ENCODE data around the gene CD5L. TPM values are rescaled to one million over a fixed set of nuclear protein-coding genes. Genes with fewer than 3 reads are reported as not detected.

CD5L gene
- total RNA-seq, 2 experiments from 2014 or later: not detected

GRCh38 chr1:157834430-157834829 lies 7.2 kb downstream of the CD5L start:
- POLR2A ChIA-PET: no interaction called here
- H3K36me3 Mint-ChIP-seq (ENCODE audit: low read depth): no peaks in the 10 kb centered on the region
- CTCF ChIA-PET: no interaction called here
- no peaks in the 10 kb centered on the region for H3K27me3 Mint-ChIP-seq
- no peaks in the 10 kb centered on the region for H3K4me1 Mint-ChIP-seq
- H3K9me3 Mint-ChIP-seq: no peaks in the 10 kb centered on the region
- no peak overlapping the region for H3K27ac Mint-ChIP-seq
- DNase-seq: no peak
- no peak overlapping the region for H3K4me3 Mint-ChIP-seq

- POLR2A ChIA-PET: no interaction called here
These were observed 8.5 kb downstream of the CD5L start for GRCh38 chr1:157833145-157833544.

GRCh38 chr1:157831968-157832626 lies 9.5 kb downstream of the CD5L start:
- CTCF ChIA-PET: interaction anchor here (1.2 kb wide), 1 partner anchor 11 kb away, joined by 3 read pairs; no protein-coding TSS in a partner anchor
- no peak for DNase-seq
- H3K36me3 Mint-ChIP-seq (ENCODE audit: low read depth): no peaks in the 10 kb centered on the region
- no peak overlapping the region for H3K4me3 Mint-ChIP-seq
- no peak overlapping the region for H3K27ac Mint-ChIP-seq
- H3K9me3 Mint-ChIP-seq: no peaks in the 10 kb centered on the region
- no peaks in the 10 kb centered on the region for H3K4me1 Mint-ChIP-seq
- peaks cover 7% of the 10 kb centered on the region for H3K27me3 Mint-ChIP-seq
- POLR2A ChIA-PET: no interaction called here

More at GRCh38 chr1:157833145-157833544, 8.5 kb downstream of the CD5L start:
- Mint-ChIP-seq H3K9me3 (no peaks in the 10 kb centered on the region), H3K27ac (no peak overlapping the region), H3K27me3 (peaks cover 3% of the 10 kb centered on the region), H3K4me3 (no peak overlapping the region), H3K36me3 (ENCODE audit: low read depth) (no peaks in the 10 kb centered on the region), H3K4me1 (no peaks in the 10 kb centered on the region)
- CTCF ChIA-PET: interaction anchor here (0.6 to 0.7 kb wide), 2 partner anchors 11 to 19 kb away, joined by 3 to 4 read pairs; no protein-coding TSS in a partner anchor
- no peak for DNase-seq

GRCh38 chr1:157830887-157831286 lies 10.7 kb downstream of the CD5L start:
- CTCF ChIA-PET: no interaction called here

GRCh38 chr1:157829711-157830110 lies 11.9 kb downstream of the CD5L start:
- ChIA-PET CTCF (no interaction called here), POLR2A (interaction anchor here (0.6 kb wide), 1 partner anchor 9 kb away, joined by 3 read pairs; no protein-coding TSS in a partner anchor)
- Mint-ChIP-seq H3K4me3 (no peak overlapping the region), H3K36me3 (ENCODE audit: low read depth) (no peaks in the 10 kb centered on the region), H3K9me3 (no peaks in the 10 kb centered on the region), H3K27ac (no peak overlapping the region), H3K4me1 (no peaks in the 10 kb centered on the region), H3K27me3 (peaks cover 7% of the 10 kb centered on the region)
- DNase-seq: no peak

More at GRCh38 chr1:157830887-157831286, 10.7 kb downstream of the CD5L start:
- no peaks in the 10 kb centered on the region for H3K36me3 Mint-ChIP-seq (ENCODE audit: low read depth)
- no peaks in the 10 kb centered on the region for H3K9me3 Mint-ChIP-seq
- H3K4me1 Mint-ChIP-seq: no peaks in the 10 kb centered on the region
- H3K4me3 Mint-ChIP-seq: no peak overlapping the region
- POLR2A ChIA-PET: no interaction called here
- no peak overlapping the region for H3K27ac Mint-ChIP-seq
- DNase-seq: no peak
- peaks cover 7% of the 10 kb centered on the region for H3K27me3 Mint-ChIP-seq

GRCh38 chr1:157829210-157829609 lies 12.4 kb downstream of the CD5L start:
- Mint-ChIP-seq H3K4me3 (no peak overlapping the region), H3K27me3 (peaks cover 8% of the 10 kb centered on the region), H3K27ac (no peak overlapping the region), H3K9me3 (no peaks in the 10 kb centered on the region), H3K36me3 (ENCODE audit: low read depth) (no peaks in the 10 kb centered on the region), H3K4me1 (no peaks in the 10 kb centered on the region)
- no peak for DNase-seq
- ChIA-PET POLR2A (no interaction called here), CTCF (no interaction called here)

GRCh38 chr1:157820299-157820698 lies 21.3 kb downstream of the CD5L start:
- ChIA-PET CTCF (no interaction called here), POLR2A (no interaction called here)
- no peak overlapping the region for H3K4me3 Mint-ChIP-seq

GRCh38 chr1:157819896-157820295 lies 21.7 kb downstream of the CD5L start, which contains the start of gene FCRL1:
Gene FCRL1, minus strand, starts transcription at chr1:157820120. Its CDS starts 83 bp downstream, at chr1:157820037.
- Mint-ChIP-seq H3K4me1 (no peaks in the 10 kb centered on the region), H3K9me3 (no peaks in the 10 kb centered on the region), H3K4me3 (no peak within 1 kb of the TSS), H3K27me3 (peaks cover 15% of the 10 kb centered on the region), H3K36me3 (ENCODE audit: low read depth) (no peaks in the 10 kb centered on the region), H3K27ac (no peak within 1 kb of the TSS)
- no peak for DNase-seq
- POLR2A ChIA-PET: no interaction called here
- CTCF ChIA-PET: no interaction called here

More at GRCh38 chr1:157820299-157820698, 21.3 kb downstream of the CD5L start:
- Mint-ChIP-seq H3K27me3 (peaks cover 14% of the 10 kb centered on the region), H3K9me3 (no peaks in the 10 kb centered on the region), H3K36me3 (ENCODE audit: low read depth) (no peaks in the 10 kb centered on the region), H3K27ac (no peak overlapping the region), H3K4me1 (no peaks in the 10 kb centered on the region)
- DNase-seq: no peak

GRCh38 chr1:157819215-157819614 lies 22.4 kb downstream of the CD5L start:
- peaks cover 15% of the 10 kb centered on the region for H3K27me3 Mint-ChIP-seq
- H3K36me3 Mint-ChIP-seq (ENCODE audit: low read depth): no peaks in the 10 kb centered on the region
- H3K4me3 Mint-ChIP-seq: no peak overlapping the region
- POLR2A ChIA-PET: no interaction called here
- CTCF ChIA-PET: no interaction called here
- no peaks in the 10 kb centered on the region for H3K4me1 Mint-ChIP-seq
- DNase-seq: no peak
- no peaks in the 10 kb centered on the region for H3K9me3 Mint-ChIP-seq
- H3K27ac Mint-ChIP-seq: no peak overlapping the region

- ChIA-PET CTCF (no interaction called here), POLR2A (no interaction called here)
- no peak overlapping the region for H3K27ac Mint-ChIP-seq
- H3K27me3 Mint-ChIP-seq: peaks cover 11% of the 10 kb centered on the region
- no peak overlapping the region for H3K4me3 Mint-ChIP-seq
- H3K4me1 Mint-ChIP-seq: no peaks in the 10 kb centered on the region
- no peaks in the 10 kb centered on the region for H3K36me3 Mint-ChIP-seq (ENCODE audit: low read depth)
- H3K9me3 Mint-ChIP-seq: peaks cover 15% of the 10 kb centered on the region
- no peak for DNase-seq
These were observed 28.3 kb downstream of the CD5L start for GRCh38 chr1:157813269-157813668.

GRCh38 chr1:157806431-157807149 lies 35.0 kb downstream of the CD5L start:
- POLR2A ChIA-PET: no interaction called here
- Mint-ChIP-seq H3K27me3 (no peaks in the 10 kb centered on the region), H3K36me3 (ENCODE audit: low read depth) (no peaks in the 10 kb centered on the region), H3K9me3 (no peaks in the 10 kb centered on the region), H3K4me3 (no peak overlapping the region), H3K27ac (no peak overlapping the region), H3K4me1 (no peaks in the 10 kb centered on the region)
- CTCF ChIA-PET: no interaction called here
- DNase-seq: no peak

GRCh38 chr1:157803851-157804250 lies 37.8 kb downstream of the CD5L start:
- Mint-ChIP-seq H3K36me3 (ENCODE audit: low read depth) (no peaks in the 10 kb centered on the region), H3K27ac (no peak overlapping the region), H3K4me1 (no peaks in the 10 kb centered on the region), H3K4me3 (no peak overlapping the region), H3K27me3 (no peaks in the 10 kb centered on the region), H3K9me3 (no peaks in the 10 kb centered on the region)
- ChIA-PET CTCF (no interaction called here), POLR2A (no interaction called here)
- DNase-seq: no peak

- Mint-ChIP-seq H3K4me1 (no peaks in the 10 kb centered on the region), H3K9me3 (no peaks in the 10 kb centered on the region), H3K27me3 (no peaks in the 10 kb centered on the region), H3K27ac (no peak overlapping the region), H3K36me3 (ENCODE audit: low read depth) (no peaks in the 10 kb centered on the region), H3K4me3 (no peak overlapping the region)
- ChIA-PET CTCF (no interaction called here), POLR2A (no interaction called here)
- DNase-seq: no peak
These were observed 41.6 kb downstream of the CD5L start for GRCh38 chr1:157799996-157800395.
